ENCODE measurements around the gene PODXL2. TPM values are rescaled to one million over a fixed set of nuclear protein-coding genes. Genes with fewer than 3 reads are reported as not detected.

Gene PODXL2
- total RNA-seq, 2 donors from 2014 or later, result 8.3 to 14.2 TPM

DNA sequence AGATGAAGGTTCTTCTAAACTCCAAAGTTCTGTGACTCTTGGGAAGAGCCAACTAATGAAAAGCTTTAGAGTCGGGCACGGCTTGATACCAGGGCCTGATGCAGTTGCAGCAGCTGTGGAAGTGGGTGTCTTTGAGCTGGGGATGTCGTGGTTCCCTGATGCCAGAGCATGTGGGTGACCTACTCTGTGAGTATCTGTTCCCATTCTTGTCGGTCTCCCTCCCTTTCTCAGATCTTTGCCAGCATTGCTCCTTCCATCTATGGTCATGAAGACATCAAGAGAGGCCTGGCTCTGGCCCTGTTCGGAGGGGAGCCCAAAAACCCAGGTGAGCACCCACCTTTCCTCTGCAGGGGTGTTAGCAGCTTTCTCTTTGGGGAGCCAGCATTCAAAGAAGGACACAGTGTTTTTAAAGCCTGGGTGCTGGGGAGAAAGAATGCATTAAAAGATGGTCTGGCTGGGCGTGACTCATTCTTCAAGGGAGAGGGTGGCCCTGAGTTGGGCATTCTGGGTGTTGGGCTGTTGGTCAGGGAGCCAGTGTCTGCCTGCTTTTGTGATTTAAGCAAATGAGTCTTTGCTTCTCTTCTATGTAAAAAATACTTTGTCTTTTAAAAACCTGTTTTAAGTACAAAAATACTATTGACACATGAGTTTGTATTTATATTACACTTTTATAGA, 13.2 kb upstream of the PODXL2 start:
- WGBS, 2 donors, result 87% methylated on average over 6 of the region's 6 CpGs
- intact Hi-C loops (cut with DNase I), result no loop called here
- DNase-seq, result no peak

DNA sequence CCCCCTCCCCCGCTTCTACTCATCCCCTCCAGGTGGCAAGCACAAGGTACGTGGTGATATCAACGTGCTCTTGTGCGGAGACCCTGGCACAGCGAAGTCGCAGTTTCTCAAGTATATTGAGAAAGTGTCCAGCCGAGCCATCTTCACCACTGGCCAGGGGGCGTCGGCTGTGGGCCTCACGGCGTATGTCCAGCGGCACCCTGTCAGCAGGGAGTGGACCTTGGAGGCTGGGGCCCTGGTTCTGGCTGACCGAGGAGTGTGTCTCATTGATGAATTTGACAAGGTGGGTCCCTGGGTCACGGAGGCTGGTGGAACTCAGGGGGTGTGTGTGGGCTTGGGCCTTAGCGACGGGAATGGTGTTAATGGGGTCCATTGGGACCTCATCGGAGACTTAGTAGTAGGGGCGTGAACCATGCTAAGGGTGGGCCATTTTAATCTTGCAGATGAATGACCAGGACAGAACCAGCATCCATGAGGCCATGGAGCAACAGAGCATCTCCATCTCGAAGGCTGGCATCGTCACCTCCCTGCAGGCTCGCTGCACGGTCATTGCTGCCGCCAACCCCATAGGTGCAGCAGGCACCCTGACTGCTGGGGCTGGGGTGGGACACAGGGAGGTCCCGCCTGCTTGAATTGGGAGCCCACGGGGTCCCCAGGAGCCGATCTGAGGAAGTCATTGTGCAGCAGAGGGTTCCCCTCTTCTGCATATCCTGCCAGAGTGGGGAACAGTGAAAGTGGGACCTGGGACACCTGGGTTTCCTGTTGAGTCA, 12.0 kb upstream of the PODXL2 start:
- Histone ChIP-seq H3K4me3 (no peak overlapping the region), H3K36me3 (replicated peaks in 1 of 2; ENCODE audit: insufficient read depth in 1 of 2, low read depth in 2 of 2) (peaks cover 0 to 2% of the 10 kb centered on the region in 2 donors), H3K9me3 (no peaks in the 10 kb centered on the region), H3K4me1 (no peaks in the 10 kb centered on the region), H3K27ac (no peak overlapping the region), H3K27me3 (no peaks in the 10 kb centered on the region)
- TF ChIP-seq, protein P1, sequence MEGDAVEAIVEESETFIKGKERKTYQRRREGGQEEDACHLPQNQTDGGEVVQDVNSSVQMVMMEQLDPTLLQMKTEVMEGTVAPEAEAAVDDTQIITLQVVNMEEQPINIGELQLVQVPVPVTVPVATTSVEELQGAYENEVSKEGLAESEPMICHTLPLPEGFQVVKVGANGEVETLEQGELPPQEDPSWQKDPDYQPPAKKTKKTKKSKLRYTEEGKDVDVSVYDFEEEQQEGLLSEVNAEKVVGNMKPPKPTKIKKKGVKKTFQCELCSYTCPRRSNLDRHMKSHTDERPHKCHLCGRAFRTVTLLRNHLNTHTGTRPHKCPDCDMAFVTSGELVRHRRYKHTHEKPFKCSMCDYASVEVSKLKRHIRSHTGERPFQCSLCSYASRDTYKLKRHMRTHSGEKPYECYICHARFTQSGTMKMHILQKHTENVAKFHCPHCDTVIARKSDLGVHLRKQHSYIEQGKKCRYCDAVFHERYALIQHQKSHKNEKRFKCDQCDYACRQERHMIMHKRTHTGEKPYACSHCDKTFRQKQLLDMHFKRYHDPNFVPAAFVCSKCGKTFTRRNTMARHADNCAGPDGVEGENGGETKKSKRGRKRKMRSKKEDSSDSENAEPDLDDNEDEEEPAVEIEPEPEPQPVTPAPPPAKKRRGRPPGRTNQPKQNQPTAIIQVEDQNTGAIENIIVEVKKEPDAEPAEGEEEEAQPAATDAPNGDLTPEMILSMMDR (IDR thresholded peaks at IDR 0.05), result no peak
- TF ChIP-seq POLR2A (IDR thresholded peaks at IDR 0.05), result no peak
- intact Hi-C loops (cut with DNase I), result no loop called here
- WGBS, 2 donors, result 95% methylated on average over 24 to 26 of the region's 26 CpGs
- no peak for ATAC-seq
- no peak for DNase-seq

More for the DNA sequence above, 13.2 kb upstream of the PODXL2 start:
- no peaks in the 10 kb centered on the region for H3K36me3 ChIP-seq (replicated peaks in 1 of 2; ENCODE audit: insufficient read depth in 1 of 2, low read depth in 2 of 2)
- no peak for ATAC-seq
- H3K27me3 ChIP-seq, result no peaks in the 10 kb centered on the region
- H3K9me3 ChIP-seq, result no peaks in the 10 kb centered on the region
- H3K27ac ChIP-seq, result no peak overlapping the region
- TF ChIP-seq, protein P1 (IDR thresholded peaks at IDR 0.05), result no peak
- TF ChIP-seq POLR2A (IDR thresholded peaks at IDR 0.05), result no peak
- no peak overlapping the region for H3K4me3 ChIP-seq
- no peaks in the 10 kb centered on the region for H3K4me1 ChIP-seq

DNA sequence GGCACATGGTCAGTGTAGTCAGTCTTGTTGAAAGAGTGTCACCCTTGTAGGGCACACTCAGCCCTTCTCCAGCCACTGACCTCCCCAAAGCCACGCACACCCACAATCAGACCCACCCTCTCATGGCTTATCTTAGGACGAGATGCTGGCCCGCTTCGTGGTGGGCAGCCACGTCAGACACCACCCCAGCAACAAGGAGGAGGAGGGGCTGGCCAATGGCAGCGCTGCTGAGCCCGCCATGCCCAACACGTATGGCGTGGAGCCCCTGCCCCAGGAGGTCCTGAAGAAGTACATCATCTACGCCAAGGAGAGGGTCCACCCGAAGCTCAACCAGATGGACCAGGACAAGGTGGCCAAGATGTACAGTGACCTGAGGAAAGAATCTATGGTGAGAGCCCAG, 10.1 kb upstream of the PODXL2 start:
- Histone ChIP-seq H3K4me1 (no peaks in the 10 kb centered on the region), H3K9me3 (no peaks in the 10 kb centered on the region), H3K36me3 (replicated peaks in 1 of 2; ENCODE audit: insufficient read depth in 1 of 2, low read depth in 2 of 2) (peaks cover 0 to 2% of the 10 kb centered on the region in 2 donors), H3K27me3 (no peaks in the 10 kb centered on the region), H3K4me3 (no peak overlapping the region), H3K27ac (no peak overlapping the region)
- ATAC-seq (no peak), DNase-seq (no peak)
- TF ChIP-seq, protein P1 (IDR thresholded peaks at IDR 0.05), result no peak
- no peak for TF ChIP-seq POLR2A (IDR thresholded peaks at IDR 0.05)
- WGBS, 2 donors, result 98% methylated on average over 10 to 11 of the region's 11 CpGs
- intact Hi-C loops (cut with DNase I), result no loop called here

DNA sequence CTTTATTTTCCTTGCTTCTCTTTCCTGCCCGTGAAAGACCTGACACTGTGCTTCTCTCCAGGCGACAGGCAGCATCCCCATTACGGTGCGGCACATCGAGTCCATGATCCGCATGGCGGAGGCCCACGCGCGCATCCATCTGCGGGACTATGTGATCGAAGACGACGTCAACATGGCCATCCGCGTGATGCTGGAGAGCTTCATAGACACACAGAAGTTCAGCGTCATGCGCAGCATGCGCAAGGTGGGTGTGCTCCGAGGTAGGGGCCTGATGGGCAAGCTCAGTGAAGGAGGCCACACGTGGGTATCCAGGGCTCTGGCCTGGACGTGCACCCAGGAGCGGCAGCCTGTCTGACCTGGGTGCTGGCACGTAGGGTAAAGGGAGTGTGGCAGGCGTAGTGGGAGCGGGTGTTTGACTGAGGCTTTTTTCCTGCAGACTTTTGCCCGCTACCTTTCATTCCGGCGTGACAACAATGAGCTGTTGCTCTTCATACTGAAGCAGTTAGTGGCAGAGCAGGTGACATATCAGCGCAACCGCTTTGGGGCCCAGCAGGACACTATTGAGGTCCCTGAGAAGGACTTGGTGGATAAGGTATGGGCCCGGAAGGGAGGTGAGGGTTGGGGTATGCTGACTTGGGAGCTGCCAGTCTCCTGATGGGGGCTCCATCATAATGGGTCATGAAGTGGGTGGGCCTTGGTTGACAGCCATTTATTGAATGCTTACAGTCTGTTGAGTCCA, 8.2 kb upstream of the PODXL2 start:
- Histone ChIP-seq H3K27ac (no peak overlapping the region), H3K27me3 (no peaks in the 10 kb centered on the region), H3K4me3 (no peak overlapping the region), H3K4me1 (no peaks in the 10 kb centered on the region), H3K36me3 (replicated peaks in 1 of 2; ENCODE audit: insufficient read depth in 1 of 2, low read depth in 2 of 2) (peaks cover 0 to 2% of the 10 kb centered on the region in 2 donors), H3K9me3 (no peaks in the 10 kb centered on the region)
- TF ChIP-seq, protein P1 (IDR thresholded peaks at IDR 0.05), result no peak
- no peak for TF ChIP-seq POLR2A (IDR thresholded peaks at IDR 0.05)
- 92 to 95% methylated on average over 22 to 32 of the region's 32 CpGs for WGBS, 2 donors
- intact Hi-C loops (cut with DNase I), result no loop called here
- DNase-seq (no peak), ATAC-seq (no peak)
